K562 (cell line): Measurements from ENCODE around the gene SLC16A4. TPM values are rescaled to one million over a fixed set of nuclear protein-coding genes. Genes with fewer than 3 reads are reported as not detected.

ENCODE experiments used
- ESRRA ChIP-seq: fragments of 450-650 bp; IDR thresholded peaks from 2 replicates; pipeline ENCODE4 v1.6.1; 2014; ENCODE audit warnings: low read depth, mild to moderate bottlenecking, moderate library complexity, borderline replicate concordance
- FOXK1 ChIP-seq: sonication (generic); formaldehyde crosslinking; IDR thresholded peaks from 2 replicates; pipeline ENCODE4 v1.8.0; 2022; ENCODE audit warnings: missing genetic modification reagents, mild to moderate bottlenecking, borderline replicate concordance
- HIVEP1 ChIP-seq: fragments of 250-450 bp; sonication (Bioruptor Pico); IDR thresholded peaks from 2 replicates; pipeline ENCODE4 v1.4.0; 2020; ENCODE audit warnings: mild to moderate bottlenecking
- KDM5B ChIP-seq: fragments of 200-600 bp; sonication (generic); IDR thresholded peaks from 2 replicates; pipeline ENCODE4 v1.6.1; 2012; ENCODE audit warnings: low read depth, mild to moderate bottlenecking, moderate library complexity, low read length, control low read depth, inconsistent platforms; ENCODE audit not compliant: insufficient replicate concordance
- NFIC ChIP-seq: fragments of 450-650 bp; IDR thresholded peaks from 2 replicates; pipeline ENCODE4 v1.6.1; 2017; ENCODE audit warnings: mild to moderate bottlenecking, inconsistent platforms
- PML ChIP-seq: IDR thresholded peaks from 2 replicates; pipeline ENCODE4 v1.6.1; 2012; ENCODE audit warnings: low read length, inconsistent platforms
- RCOR1 ChIP-seq, 2 experiments: IDR thresholded peaks; 2 replicates each; pipeline ENCODE4 v1.6.1; 2012; ENCODE audit warnings: low read depth in 2 of 2, low read length in 2 of 2, borderline replicate concordance in 1 of 2, improper control_type of control experiment in 1 of 2
- TCF7L2 ChIP-seq: fragments of 150-350 bp; IDR thresholded peaks from 2 replicates; pipeline ENCODE4 v1.6.1; 2016; ENCODE audit warnings: low read depth, mild to moderate bottlenecking, low read length, moderate library complexity
- TCFL5 ChIP-seq: fragments of 250-450 bp; sonication (Bioruptor Pico); conservative IDR thresholded peaks from 2 replicates; pipeline ENCODE4 v1.6.1; 2021; ENCODE audit warnings: mild to moderate bottlenecking, moderate library complexity, matching md5 sums
- TSHZ1 ChIP-seq: fragments of 250-450 bp; sonication (Bioruptor Pico); IDR thresholded peaks from 2 replicates; pipeline ENCODE4 v1.4.0; 2020; ENCODE audit warnings: mild to moderate bottlenecking, moderate library complexity
- ZBTB40 ChIP-seq, 2 experiments: fragments of 450-650 bp in 1 of 2; sonication (generic) in 1 of 2; formaldehyde crosslinking in 1 of 2; IDR thresholded peaks; 2 replicates each; pipeline versions ENCODE4 v1.7.1 to v1.9.0; 2016 to 2022; ENCODE audit warnings: inconsistent platforms in 1 of 2, mild to moderate bottlenecking in 1 of 2, missing genetic modification reagents in 1 of 2
- ZNF175 ChIP-seq: fragments of 200-800 bp; sonication (Bioruptor generic); IDR thresholded peaks from 2 replicates; pipeline ENCODE4 v1.6.1; 2016; ENCODE audit warnings: low read depth, mild to moderate bottlenecking, missing genetic modification characterization, missing compliant biosample characterization
- polyA plus RNA-seq, 8 experiments: library from polyadenylated mRNA; depleted of rRNA in 4 of 8; stranded (reverse) in 5 of 8; unstranded in 3 of 8; fragments of >200 nt; fragmentation: Nextera tagmentation in 2 of 8; fragmentation: Illumina TruSeq in 1 of 8; extraction: Ambion mirVana in 2 of 8; extraction: Trizol in 1 of 8; gene quantifications; 2 replicates each; pipeline versions ENCODE4 v1.2.1 to v1.2.3, GENCODE V29; 2011 to 2014; ENCODE audit warnings: inconsistent platforms in 1 of 8, missing spikeins in 1 of 8
- total RNA-seq, 7 experiments: library from RNA; depleted of rRNA in 6 of 7; stranded (reverse); fragments of >200 nt in 6 of 7; fragmentation: Illumina TruSeq in 2 of 7; extraction: Trizol in 2 of 7; gene quantifications; 2 replicates each; pipeline versions ENCODE4 v1.2.1 to v1.2.3, GENCODE V29; 2011 to 2021; ENCODE audit warnings: low replicate concordance in 1 of 7

Gene SLC16A4
- total and polyA plus RNA-seq, 9 of the 15 experiments (the other 6 are each of a cell fraction or from before 2014, with no cell fraction given) = 0.04 to 0.31 (median 0.18) TPM; not detected in 1

- TF ChIP-seq TSHZ1 (CRISPR knock-in tag) = no peak
- TF ChIP-seq PML = peak; percentile 94
- peak; percentile 99 for TF ChIP-seq ESRRA
- 0 out of 2 replicates have a peak, but pooled peaks have one; percentile 61 for TF ChIP-seq ZNF175 (CRISPR knock-in tag)
- TF ChIP-seq HIVEP1 = 0 out of 2 replicates have a peak, but pooled peaks have one; percentile 37
- peak in 1 of 2 experiments; percentile 78; a peak in 1 of 4 replicates for TF ChIP-seq RCOR1 (IDR thresholded peaks at IDR 0.05; ENCODE audit: borderline replicate concordance in 1 of 2, low read depth in 2 of 2, low read length in 2 of 2)
- TF ChIP-seq TCFL5 (CRISPR knock-in tag) = no peak
- TF ChIP-seq NFIC = peak; percentile 64
- peak; percentile 89 for TF ChIP-seq FOXK1 (CRISPR knock-in tag)
- peak; percentile 98 for TF ChIP-seq KDM5B
- peak; percentile 95 for TF ChIP-seq ZBTB40 (IDR thresholded peaks at IDR 0.05)
- TF ChIP-seq ZBTB40 (CRISPR knock-in tag; IDR thresholded peaks at IDR 0.05) = no peak
- TF ChIP-seq TCF7L2 = no peak
Observed at GRCh38 chr1:110407260-110408210, 16.7 kb upstream of the SLC16A4 start, which contains the start of gene LAMTOR5 (continued).
